ENCODE results near the gene CEP76. TPM values are rescaled to one million over a fixed set of nuclear protein-coding genes. Genes with fewer than 3 reads are reported as not detected.

CEP76 gene
- total and polyA plus RNA-seq, 8 donors = 5.2 to 12.7 (median 11.3) TPM

GRCh38 chr18:12659904-12660605 is 42.5 kb downstream of the CEP76 start:
- TF ChIP-seq CTCF (IDR thresholded peaks at IDR 0.05) = peak; percentile 91 to 92
- no peak overlapping the region for H3K27ac ChIP-seq
- no peak overlapping the region for H3K4me3 ChIP-seq
- ATAC-seq (peak; percentile 42), DNase-seq (peak in 2 of 4 donors; percentile 51 to 70)
- intact Hi-C loops (cut with DNase I) = loop anchor here (5.0 to 10.0 kb wide), 2 partner anchors 268 to 275 kb away; no protein-coding TSS in a partner anchor
- no peaks in the 10 kb centered on the region for H3K9me3 ChIP-seq
- H3K27me3 ChIP-seq = peaks cover 0 to 22% of the 10 kb centered on the region in 2 donors
- peaks cover 9 to 32% of the 10 kb centered on the region in 2 donors for H3K4me1 ChIP-seq
- H3K36me3 ChIP-seq = no peaks in the 10 kb centered on the region

- ATAC-seq (peak; percentile 41), DNase-seq (peak in 2 of 4 donors; percentile 12 to 47)
- Histone ChIP-seq H3K4me3 (peak overlapping the region; percentile 69 to 75), H3K36me3 (no peaks in the 10 kb centered on the region), H3K4me1 (peaks cover 9 to 37% of the 10 kb centered on the region in 2 donors), H3K9me3 (no peaks in the 10 kb centered on the region), H3K27me3 (peaks cover 0 to 22% of the 10 kb centered on the region in 2 donors), H3K27ac (peak overlapping the region; percentile 86 to 95)
- TF ChIP-seq CTCF (IDR thresholded peaks at IDR 0.05) = no peak
- intact Hi-C loops (cut with DNase I) = no loop called here
Measured at GRCh38 chr18:12658426-12659138, 43.9 kb downstream of the CEP76 start.

- Histone ChIP-seq H3K36me3 (no peaks in the 10 kb centered on the region), H3K27ac (peak within 1 kb of the TSS; percentile 86 to 95), H3K4me3 (peak within 1 kb of the TSS; percentile 69 to 75), H3K4me1 (peaks cover 9 to 43% of the 10 kb centered on the region in 2 donors), H3K27me3 (peaks cover 0 to 22% of the 10 kb centered on the region in 2 donors), H3K9me3 (no peaks in the 10 kb centered on the region)
- DNase-seq (peak; percentile 55 to 92 (median 78)), ATAC-seq (peak; percentile 89)
- no peak for TF ChIP-seq CTCF (IDR thresholded peaks at IDR 0.05)
- intact Hi-C loops (cut with DNase I) = no loop called here
Measured at GRCh38 chr18:12657684-12658425, 44.7 kb downstream of the CEP76 start, which contains the start of gene SPIRE1. TSS of gene SPIRE1 (minus strand) at chr18:12658107. CDS start at chr18:12657866, 241 bp downstream.

- H3K9me3 ChIP-seq = no peaks in the 10 kb centered on the region
- no peak for TF ChIP-seq CTCF (IDR thresholded peaks at IDR 0.05)
- H3K36me3 ChIP-seq = no peaks in the 10 kb centered on the region
- H3K4me3 ChIP-seq = peak overlapping the region; percentile 69 to 75
- peak; percentile 46 to 83 (median 66) for DNase-seq
- ATAC-seq = peak; percentile 58
- H3K4me1 ChIP-seq = peaks cover 13 to 45% of the 10 kb centered on the region in 2 donors
- H3K27me3 ChIP-seq = peaks cover 0 to 22% of the 10 kb centered on the region in 2 donors
- H3K27ac ChIP-seq = peak overlapping the region; percentile 86 to 95
- intact Hi-C loops (cut with DNase I) = no loop called here
Measured at GRCh38 chr18:12656938-12657683, 45.4 kb downstream of the CEP76 start.
